Measurements from ENCODE around the gene OSBPL2.

OSBPL2 gene

GRCh38 chr20:62237801-62238568, at the start of gene OSBPL2:
Gene OSBPL2 (plus strand): TSS chr20:62238521. CDS start chr20:62256185, 17,664 bp downstream.
- peak; percentile 92 for DNase-seq

- no peak for DNase-seq
Measured at GRCh38 chr20:62190639-62191411, 47.5 kb upstream of the OSBPL2 start.

- no peak for DNase-seq
Measured at GRCh38 chr20:62191781-62192559, 46.4 kb upstream of the OSBPL2 start.

GRCh38 chr20:62192635-62193034, 45.7 kb upstream of the OSBPL2 start:
- DNase-seq = no peak

GRCh38 chr20:62193079-62194025, 45.0 kb upstream of the OSBPL2 start:
- DNase-seq = no peak

- no peak for DNase-seq
Measured at GRCh38 chr20:62195075-62195405, 43.3 kb upstream of the OSBPL2 start.

- no peak for DNase-seq
Measured at GRCh38 chr20:62195736-62196135, 42.6 kb upstream of the OSBPL2 start.

GRCh38 chr20:62196286-62196685, 42.0 kb upstream of the OSBPL2 start:
- no peak for DNase-seq

- DNase-seq = no peak
Measured at GRCh38 chr20:62197311-62197710, 41.0 kb upstream of the OSBPL2 start.

- DNase-seq = no peak
Measured at GRCh38 chr20:62197801-62198200, 40.5 kb upstream of the OSBPL2 start.

- no peak for DNase-seq
Measured at GRCh38 chr20:62198496-62198895, 39.8 kb upstream of the OSBPL2 start.

- DNase-seq = no peak
Measured at GRCh38 chr20:62198931-62199330, 39.4 kb upstream of the OSBPL2 start.

- no peak for DNase-seq
Measured at GRCh38 chr20:62200491-62201172, 37.7 kb upstream of the OSBPL2 start.

GRCh38 chr20:62201173-62202082, 36.9 kb upstream of the OSBPL2 start:
- DNase-seq = peak; percentile 56

GRCh38 chr20:62202083-62202395, 36.3 kb upstream of the OSBPL2 start:
- no peak for DNase-seq

GRCh38 chr20:62202676-62203377, 35.5 kb upstream of the OSBPL2 start:
- no peak for DNase-seq

- no peak for DNase-seq
Measured at GRCh38 chr20:62203378-62204030, 34.8 kb upstream of the OSBPL2 start.

GRCh38 chr20:62205618-62206387, 32.5 kb upstream of the OSBPL2 start:
- DNase-seq = no peak

- no peak for DNase-seq
Measured at GRCh38 chr20:62206388-62206775, 31.9 kb upstream of the OSBPL2 start.
